ENCODE data around the gene PXDC1. TPM values are rescaled to one million over a fixed set of nuclear protein-coding genes. Genes with fewer than 3 reads are reported as not detected.

Gene PXDC1
- total RNA-seq, 1 experiment from 2014 or later, result 36.2 TPM

DNA sequence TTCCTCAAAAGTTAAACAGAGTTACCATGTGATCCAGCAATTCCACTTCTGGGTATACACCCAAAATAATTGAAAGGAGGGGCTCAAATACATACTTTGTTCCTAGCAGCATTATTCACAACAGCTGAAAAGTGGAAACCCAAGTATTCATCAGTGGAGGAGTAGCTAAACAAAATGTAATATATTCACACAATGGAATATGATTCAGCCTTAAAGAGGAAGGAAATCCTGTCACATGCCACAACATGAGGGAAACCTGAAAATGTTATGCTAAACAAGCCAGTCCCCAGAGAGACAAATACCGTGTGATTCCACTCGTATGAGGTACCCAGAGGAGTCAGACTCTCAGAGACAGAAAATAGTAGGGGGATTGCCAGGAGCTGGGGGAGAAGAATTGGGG is 44.5 kb downstream of the PXDC1 start:
- DNase-seq (ENCODE audit: low read depth, low spot score) (no peak), ATAC-seq (no peak)
- POLR2A ChIA-PET, result no interaction called here
- BruUV-seq (replicated peaks), result no TSS peak
- no peak overlapping the region for H3K27ac ChIP-seq (ENCODE audit: low read length)
- in situ Hi-C loops (cut with HindIII; ENCODE audit: low pct_unique_long_range_greater_than_20kb, low sequenced_read_pairs), result no loop called here
- H3K27me3 ChIP-seq (ENCODE audit: control insufficient read depth, insufficient read depth, low read length), result no peaks in the 10 kb centered on the region; the same call in 1 of the 2 replicates
- no peaks in the 10 kb centered on the region for H3K9me3 ChIP-seq (ENCODE audit: control insufficient read depth, insufficient read depth, low read depth, low read length)
- CTCF ChIA-PET, result no interaction called here
- H3K4me3 ChIP-seq (ENCODE audit: low read depth in 2 of 2, low read length in 2 of 2), result no peak overlapping the region
- intact Hi-C loops (cut with micrococcal nuclease; ENCODE audit: unreplicated experiment), result no loop called here
- no peak for TF ChIP-seq SIN3A (IDR thresholded peaks at IDR 0.05; ENCODE audit: borderline replicate concordance, insufficient read depth, low read depth, low read length)
- no peak for TF ChIP-seq POLR2AphosphoS5 (IDR thresholded peaks at IDR 0.05; ENCODE audit: low read depth, low read length)
- TF ChIP-seq TCF7L2 (IDR thresholded peaks at IDR 0.05; ENCODE audit: low read depth, low read length), result no peak
- TF ChIP-seq, protein P1, sequence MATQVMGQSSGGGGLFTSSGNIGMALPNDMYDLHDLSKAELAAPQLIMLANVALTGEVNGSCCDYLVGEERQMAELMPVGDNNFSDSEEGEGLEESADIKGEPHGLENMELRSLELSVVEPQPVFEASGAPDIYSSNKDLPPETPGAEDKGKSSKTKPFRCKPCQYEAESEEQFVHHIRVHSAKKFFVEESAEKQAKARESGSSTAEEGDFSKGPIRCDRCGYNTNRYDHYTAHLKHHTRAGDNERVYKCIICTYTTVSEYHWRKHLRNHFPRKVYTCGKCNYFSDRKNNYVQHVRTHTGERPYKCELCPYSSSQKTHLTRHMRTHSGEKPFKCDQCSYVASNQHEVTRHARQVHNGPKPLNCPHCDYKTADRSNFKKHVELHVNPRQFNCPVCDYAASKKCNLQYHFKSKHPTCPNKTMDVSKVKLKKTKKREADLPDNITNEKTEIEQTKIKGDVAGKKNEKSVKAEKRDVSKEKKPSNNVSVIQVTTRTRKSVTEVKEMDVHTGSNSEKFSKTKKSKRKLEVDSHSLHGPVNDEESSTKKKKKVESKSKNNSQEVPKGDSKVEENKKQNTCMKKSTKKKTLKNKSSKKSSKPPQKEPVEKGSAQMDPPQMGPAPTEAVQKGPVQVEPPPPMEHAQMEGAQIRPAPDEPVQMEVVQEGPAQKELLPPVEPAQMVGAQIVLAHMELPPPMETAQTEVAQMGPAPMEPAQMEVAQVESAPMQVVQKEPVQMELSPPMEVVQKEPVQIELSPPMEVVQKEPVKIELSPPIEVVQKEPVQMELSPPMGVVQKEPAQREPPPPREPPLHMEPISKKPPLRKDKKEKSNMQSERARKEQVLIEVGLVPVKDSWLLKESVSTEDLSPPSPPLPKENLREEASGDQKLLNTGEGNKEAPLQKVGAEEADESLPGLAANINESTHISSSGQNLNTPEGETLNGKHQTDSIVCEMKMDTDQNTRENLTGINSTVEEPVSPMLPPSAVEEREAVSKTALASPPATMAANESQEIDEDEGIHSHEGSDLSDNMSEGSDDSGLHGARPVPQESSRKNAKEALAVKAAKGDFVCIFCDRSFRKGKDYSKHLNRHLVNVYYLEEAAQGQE (IDR thresholded peaks at IDR 0.05; ENCODE audit: insufficient read depth in 1 of 2, low read depth in 2 of 2, low read length in 1 of 2), result no peak
- TF ChIP-seq, protein P2, sequence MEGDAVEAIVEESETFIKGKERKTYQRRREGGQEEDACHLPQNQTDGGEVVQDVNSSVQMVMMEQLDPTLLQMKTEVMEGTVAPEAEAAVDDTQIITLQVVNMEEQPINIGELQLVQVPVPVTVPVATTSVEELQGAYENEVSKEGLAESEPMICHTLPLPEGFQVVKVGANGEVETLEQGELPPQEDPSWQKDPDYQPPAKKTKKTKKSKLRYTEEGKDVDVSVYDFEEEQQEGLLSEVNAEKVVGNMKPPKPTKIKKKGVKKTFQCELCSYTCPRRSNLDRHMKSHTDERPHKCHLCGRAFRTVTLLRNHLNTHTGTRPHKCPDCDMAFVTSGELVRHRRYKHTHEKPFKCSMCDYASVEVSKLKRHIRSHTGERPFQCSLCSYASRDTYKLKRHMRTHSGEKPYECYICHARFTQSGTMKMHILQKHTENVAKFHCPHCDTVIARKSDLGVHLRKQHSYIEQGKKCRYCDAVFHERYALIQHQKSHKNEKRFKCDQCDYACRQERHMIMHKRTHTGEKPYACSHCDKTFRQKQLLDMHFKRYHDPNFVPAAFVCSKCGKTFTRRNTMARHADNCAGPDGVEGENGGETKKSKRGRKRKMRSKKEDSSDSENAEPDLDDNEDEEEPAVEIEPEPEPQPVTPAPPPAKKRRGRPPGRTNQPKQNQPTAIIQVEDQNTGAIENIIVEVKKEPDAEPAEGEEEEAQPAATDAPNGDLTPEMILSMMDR (IDR thresholded peaks at IDR 0.05), result no peak
- H3K36me3 ChIP-seq (ENCODE audit: control insufficient read depth, insufficient read depth, low read length), result no peaks in the 10 kb centered on the region
- H3K4me1 ChIP-seq (ENCODE audit: control insufficient read depth, insufficient read depth, low read length), result no peaks in the 10 kb centered on the region

DNA sequence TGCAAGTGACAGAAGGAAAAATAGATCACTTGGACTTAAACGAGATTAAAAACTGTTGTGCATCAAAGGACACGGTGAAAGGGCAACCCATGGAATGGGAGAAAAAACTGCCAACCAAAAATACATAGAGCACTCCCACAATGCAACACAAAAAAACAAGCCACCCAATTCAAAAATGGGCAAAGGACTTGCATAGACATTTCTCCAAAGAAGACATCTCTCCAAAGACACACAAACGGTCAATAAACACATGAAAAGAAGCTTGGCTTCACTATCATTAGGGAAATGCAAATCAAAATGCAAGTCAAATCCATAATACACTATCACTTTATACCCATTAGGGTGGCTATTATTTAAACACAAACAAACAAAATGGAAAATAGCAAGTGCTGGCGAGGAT is 45.0 kb downstream of the PXDC1 start:
- ChIA-PET CTCF (no interaction called here), POLR2A (no interaction called here)
- BruUV-seq (replicated peaks), result no TSS peak
- H3K36me3 ChIP-seq (ENCODE audit: control insufficient read depth, insufficient read depth, low read length), result no peaks in the 10 kb centered on the region
- H3K27me3 ChIP-seq (ENCODE audit: control insufficient read depth, insufficient read depth, low read length), result no peaks in the 10 kb centered on the region; the same call in 1 of the 2 replicates
- H3K9me3 ChIP-seq (ENCODE audit: control insufficient read depth, insufficient read depth, low read depth, low read length), result no peaks in the 10 kb centered on the region
- TF ChIP-seq, protein P2 (IDR thresholded peaks at IDR 0.05), result no peak
- TF ChIP-seq SIN3A (IDR thresholded peaks at IDR 0.05; ENCODE audit: borderline replicate concordance, insufficient read depth, low read depth, low read length) (no peak), TCF7L2 (IDR thresholded peaks at IDR 0.05; ENCODE audit: low read depth, low read length) (no peak), POLR2AphosphoS5 (IDR thresholded peaks at IDR 0.05; ENCODE audit: low read depth, low read length) (no peak)
- TF ChIP-seq, protein P1 (IDR thresholded peaks at IDR 0.05; ENCODE audit: insufficient read depth in 1 of 2, low read depth in 2 of 2, low read length in 1 of 2), result no peak
- in situ Hi-C loops (cut with HindIII; ENCODE audit: low pct_unique_long_range_greater_than_20kb, low sequenced_read_pairs), result no loop called here
- no peak for ATAC-seq
- no peaks in the 10 kb centered on the region for H3K4me1 ChIP-seq (ENCODE audit: control insufficient read depth, insufficient read depth, low read length)
- H3K4me3 ChIP-seq (ENCODE audit: low read depth in 2 of 2, low read length in 2 of 2), result no peak overlapping the region
- no peak overlapping the region for H3K27ac ChIP-seq (ENCODE audit: low read length)
- intact Hi-C loops (cut with micrococcal nuclease; ENCODE audit: unreplicated experiment), result no loop called here
- no peak for DNase-seq (ENCODE audit: low read depth, low spot score)

Measured in Panc1 (cell line).